ENCODE data around the gene NRDE2.

DNA sequence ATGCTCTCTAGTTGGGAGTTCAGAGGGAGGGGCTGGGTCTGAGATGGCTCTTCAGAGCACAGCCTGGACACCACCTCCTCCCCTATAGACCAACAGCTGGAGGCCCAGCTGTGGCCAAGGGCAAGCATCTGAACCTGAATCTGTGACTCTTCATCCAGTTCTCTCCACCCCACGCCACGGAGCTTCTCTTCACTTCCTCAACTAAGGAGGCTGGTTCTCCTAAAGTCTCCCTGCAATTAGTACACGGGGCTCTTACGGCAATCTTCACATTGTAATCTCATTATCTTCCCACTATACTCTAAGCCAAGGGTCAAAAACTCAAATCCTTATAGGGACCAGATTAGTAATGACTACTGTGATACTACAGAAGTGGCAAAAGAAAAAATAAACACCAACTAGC is 9.8 kb downstream of the NRDE2 start:
- TF ChIP-seq, protein P1, sequence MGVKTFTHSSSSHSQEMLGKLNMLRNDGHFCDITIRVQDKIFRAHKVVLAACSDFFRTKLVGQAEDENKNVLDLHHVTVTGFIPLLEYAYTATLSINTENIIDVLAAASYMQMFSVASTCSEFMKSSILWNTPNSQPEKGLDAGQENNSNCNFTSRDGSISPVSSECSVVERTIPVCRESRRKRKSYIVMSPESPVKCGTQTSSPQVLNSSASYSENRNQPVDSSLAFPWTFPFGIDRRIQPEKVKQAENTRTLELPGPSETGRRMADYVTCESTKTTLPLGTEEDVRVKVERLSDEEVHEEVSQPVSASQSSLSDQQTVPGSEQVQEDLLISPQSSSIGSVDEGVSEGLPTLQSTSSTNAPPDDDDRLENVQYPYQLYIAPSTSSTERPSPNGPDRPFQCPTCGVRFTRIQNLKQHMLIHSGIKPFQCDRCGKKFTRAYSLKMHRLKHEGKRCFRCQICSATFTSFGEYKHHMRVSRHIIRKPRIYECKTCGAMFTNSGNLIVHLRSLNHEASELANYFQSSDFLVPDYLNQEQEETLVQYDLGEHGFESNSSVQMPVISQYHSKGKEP (tag by site-specific recombination; IDR thresholded peaks at IDR 0.05): no peak
- TF ChIP-seq ZSCAN30 (tag by site-specific recombination; IDR thresholded peaks at IDR 0.05) (no peak), ZNF140 (tag by site-specific recombination; IDR thresholded peaks at IDR 0.05) (no peak), ZSCAN23 (tag by site-specific recombination; IDR thresholded peaks at IDR 0.05) (no peak), ZNF184 (tag by site-specific recombination; IDR thresholded peaks at IDR 0.05) (no peak), ZNF571 (tag by site-specific recombination; IDR thresholded peaks at IDR 0.05) (no peak), KLF7 (tag by site-specific recombination; IDR thresholded peaks at IDR 0.05; ENCODE audit: borderline replicate concordance) (no peak), ZFP37 (tag by site-specific recombination; IDR thresholded peaks at IDR 0.05) (no peak), ZNF473 (tag by site-specific recombination; IDR thresholded peaks at IDR 0.05) (no peak)
- TF ChIP-seq, protein P2, sequence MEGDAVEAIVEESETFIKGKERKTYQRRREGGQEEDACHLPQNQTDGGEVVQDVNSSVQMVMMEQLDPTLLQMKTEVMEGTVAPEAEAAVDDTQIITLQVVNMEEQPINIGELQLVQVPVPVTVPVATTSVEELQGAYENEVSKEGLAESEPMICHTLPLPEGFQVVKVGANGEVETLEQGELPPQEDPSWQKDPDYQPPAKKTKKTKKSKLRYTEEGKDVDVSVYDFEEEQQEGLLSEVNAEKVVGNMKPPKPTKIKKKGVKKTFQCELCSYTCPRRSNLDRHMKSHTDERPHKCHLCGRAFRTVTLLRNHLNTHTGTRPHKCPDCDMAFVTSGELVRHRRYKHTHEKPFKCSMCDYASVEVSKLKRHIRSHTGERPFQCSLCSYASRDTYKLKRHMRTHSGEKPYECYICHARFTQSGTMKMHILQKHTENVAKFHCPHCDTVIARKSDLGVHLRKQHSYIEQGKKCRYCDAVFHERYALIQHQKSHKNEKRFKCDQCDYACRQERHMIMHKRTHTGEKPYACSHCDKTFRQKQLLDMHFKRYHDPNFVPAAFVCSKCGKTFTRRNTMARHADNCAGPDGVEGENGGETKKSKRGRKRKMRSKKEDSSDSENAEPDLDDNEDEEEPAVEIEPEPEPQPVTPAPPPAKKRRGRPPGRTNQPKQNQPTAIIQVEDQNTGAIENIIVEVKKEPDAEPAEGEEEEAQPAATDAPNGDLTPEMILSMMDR (tag by site-specific recombination; IDR thresholded peaks at IDR 0.05): no peak
- TF ChIP-seq, protein P3, sequence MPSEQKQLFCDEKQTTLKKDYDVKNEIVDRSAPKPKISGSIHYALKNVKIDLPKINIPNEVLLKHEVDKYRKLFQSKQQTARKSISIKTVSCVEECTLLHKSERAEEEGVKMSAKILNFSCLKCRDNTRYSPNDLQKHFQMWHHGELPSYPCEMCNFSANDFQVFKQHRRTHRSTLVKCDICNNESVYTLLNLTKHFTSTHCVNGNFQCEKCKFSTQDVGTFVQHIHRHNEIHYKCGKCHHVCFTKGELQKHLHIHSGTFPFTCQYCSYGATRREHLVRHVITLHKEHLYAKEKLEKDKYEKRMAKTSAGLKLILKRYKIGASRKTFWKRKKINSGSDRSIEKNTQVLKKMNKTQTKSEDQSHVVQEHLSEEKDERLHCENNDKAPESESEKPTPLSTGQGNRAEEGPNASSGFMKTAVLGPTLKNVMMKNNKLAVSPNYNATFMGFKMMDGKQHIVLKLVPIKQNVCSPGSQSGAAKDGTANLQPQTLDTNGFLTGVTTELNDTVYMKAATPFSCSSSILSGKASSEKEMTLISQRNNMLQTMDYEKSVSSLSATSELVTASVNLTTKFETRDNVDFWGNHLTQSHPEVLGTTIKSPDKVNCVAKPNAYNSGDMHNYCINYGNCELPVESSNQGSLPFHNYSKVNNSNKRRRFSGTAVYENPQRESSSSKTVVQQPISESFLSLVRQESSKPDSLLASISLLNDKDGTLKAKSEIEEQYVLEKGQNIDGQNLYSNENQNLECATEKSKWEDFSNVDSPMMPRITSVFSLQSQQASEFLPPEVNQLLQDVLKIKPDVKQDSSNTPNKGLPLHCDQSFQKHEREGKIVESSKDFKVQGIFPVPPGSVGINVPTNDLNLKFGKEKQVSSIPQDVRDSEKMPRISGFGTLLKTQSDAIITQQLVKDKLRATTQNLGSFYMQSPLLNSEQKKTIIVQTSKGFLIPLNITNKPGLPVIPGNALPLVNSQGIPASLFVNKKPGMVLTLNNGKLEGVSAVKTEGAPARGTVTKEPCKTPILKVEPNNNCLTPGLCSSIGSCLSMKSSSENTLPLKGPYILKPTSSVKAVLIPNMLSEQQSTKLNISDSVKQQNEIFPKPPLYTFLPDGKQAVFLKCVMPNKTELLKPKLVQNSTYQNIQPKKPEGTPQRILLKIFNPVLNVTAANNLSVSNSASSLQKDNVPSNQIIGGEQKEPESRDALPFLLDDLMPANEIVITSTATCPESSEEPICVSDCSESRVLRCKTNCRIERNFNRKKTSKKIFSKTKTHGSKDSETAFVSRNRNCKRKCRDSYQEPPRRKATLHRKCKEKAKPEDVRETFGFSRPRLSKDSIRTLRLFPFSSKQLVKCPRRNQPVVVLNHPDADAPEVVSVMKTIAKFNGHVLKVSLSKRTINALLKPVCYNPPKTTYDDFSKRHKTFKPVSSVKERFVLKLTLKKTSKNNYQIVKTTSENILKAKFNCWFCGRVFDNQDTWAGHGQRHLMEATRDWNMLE (tag by site-specific recombination; conservative IDR thresholded peaks at IDR 0.05; ENCODE audit: low read depth): no peak
- TF ChIP-seq, protein P4, sequence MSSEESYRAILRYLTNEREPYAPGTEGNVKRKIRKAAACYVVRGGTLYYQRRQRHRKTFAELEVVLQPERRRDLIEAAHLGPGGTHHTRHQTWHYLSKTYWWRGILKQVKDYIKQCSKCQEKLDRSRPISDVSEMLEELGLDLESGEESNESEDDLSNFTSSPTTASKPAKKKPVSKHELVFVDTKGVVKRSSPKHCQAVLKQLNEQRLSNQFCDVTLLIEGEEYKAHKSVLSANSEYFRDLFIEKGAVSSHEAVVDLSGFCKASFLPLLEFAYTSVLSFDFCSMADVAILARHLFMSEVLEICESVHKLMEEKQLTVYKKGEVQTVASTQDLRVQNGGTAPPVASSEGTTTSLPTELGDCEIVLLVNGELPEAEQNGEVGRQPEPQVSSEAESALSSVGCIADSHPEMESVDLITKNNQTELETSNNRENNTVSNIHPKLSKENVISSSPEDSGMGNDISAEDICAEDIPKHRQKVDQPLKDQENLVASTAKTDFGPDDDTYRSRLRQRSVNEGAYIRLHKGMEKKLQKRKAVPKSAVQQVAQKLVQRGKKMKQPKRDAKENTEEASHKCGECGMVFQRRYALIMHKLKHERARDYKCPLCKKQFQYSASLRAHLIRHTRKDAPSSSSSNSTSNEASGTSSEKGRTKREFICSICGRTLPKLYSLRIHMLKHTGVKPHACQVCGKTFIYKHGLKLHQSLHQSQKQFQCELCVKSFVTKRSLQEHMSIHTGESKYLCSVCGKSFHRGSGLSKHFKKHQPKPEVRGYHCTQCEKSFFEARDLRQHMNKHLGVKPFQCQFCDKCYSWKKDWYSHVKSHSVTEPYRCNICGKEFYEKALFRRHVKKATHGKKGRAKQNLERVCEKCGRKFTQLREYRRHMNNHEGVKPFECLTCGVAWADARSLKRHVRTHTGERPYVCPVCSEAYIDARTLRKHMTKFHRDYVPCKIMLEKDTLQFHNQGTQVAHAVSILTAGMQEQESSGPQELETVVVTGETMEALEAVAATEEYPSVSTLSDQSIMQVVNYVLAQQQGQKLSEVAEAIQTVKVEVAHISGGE (tag by site-specific recombination; conservative IDR thresholded peaks at IDR 0.05; ENCODE audit: low read depth): no peak
